ENCODE results near the gene DOCK1. TPM values are rescaled to one million over a fixed set of nuclear protein-coding genes. Genes with fewer than 3 reads are reported as not detected.

DOCK1 gene
- total RNA-seq, 1 donor from 2014 or later = 74.8 TPM

DNA sequence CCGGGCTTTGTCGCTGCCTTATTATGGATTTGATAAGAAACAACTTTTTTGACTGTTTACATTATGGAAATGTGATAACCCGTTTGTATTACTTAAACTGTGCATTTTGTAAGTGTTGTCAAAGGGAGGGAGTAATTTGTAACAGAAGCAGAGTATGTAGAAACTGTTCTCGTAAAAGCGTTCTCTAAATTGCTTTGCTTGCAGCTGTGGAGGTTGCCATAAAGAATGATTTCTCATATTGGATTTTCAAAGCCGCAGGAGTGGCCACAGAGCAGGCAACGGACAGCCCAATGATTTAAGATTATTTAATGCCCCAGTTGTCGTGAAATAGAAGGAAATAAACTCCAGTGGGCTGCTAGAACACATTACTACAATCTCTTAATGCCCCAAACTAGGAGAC lies 405.2 kb downstream of the DOCK1 start:
- Mint-ChIP-seq H3K27ac (no peak overlapping the region), H3K9me3 (no peaks in the 10 kb centered on the region), H3K27me3 (ENCODE audit: low read depth) (no peaks in the 10 kb centered on the region), H3K4me3 (no peak overlapping the region), H3K4me1 (peaks cover 6% of the 10 kb centered on the region), H3K36me3 (no peaks in the 10 kb centered on the region)
- no peak for DNase-seq (ENCODE audit: low spot score in 2 of 2, unreplicated experiment in 2 of 2)
- TF ChIP-seq, protein P1, sequence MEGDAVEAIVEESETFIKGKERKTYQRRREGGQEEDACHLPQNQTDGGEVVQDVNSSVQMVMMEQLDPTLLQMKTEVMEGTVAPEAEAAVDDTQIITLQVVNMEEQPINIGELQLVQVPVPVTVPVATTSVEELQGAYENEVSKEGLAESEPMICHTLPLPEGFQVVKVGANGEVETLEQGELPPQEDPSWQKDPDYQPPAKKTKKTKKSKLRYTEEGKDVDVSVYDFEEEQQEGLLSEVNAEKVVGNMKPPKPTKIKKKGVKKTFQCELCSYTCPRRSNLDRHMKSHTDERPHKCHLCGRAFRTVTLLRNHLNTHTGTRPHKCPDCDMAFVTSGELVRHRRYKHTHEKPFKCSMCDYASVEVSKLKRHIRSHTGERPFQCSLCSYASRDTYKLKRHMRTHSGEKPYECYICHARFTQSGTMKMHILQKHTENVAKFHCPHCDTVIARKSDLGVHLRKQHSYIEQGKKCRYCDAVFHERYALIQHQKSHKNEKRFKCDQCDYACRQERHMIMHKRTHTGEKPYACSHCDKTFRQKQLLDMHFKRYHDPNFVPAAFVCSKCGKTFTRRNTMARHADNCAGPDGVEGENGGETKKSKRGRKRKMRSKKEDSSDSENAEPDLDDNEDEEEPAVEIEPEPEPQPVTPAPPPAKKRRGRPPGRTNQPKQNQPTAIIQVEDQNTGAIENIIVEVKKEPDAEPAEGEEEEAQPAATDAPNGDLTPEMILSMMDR (IDR thresholded peaks at IDR 0.05; ENCODE audit: unreplicated experiment) = no peak

DNA sequence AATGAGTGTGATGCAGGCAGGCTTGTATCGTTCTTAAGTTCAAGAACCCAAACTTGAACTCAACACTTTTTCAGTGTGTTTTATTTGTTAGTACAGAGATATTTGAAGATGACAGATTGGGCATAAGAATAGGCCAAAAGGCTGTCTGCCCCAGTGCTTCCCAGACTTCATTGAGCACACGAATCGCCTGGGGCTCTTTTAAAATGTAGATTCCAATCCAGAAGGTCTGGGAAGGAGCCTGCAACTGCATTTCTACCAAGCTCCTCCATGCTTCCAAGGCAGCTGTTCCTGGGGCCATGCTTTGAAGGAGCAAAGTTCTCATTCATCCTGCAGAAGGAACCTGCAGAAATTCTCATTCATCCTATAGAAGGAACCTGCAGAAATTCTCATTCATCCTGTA lies 405.7 kb downstream of the DOCK1 start:
- DNase-seq (ENCODE audit: low spot score in 2 of 2, unreplicated experiment in 2 of 2) = no peak
- H3K36me3 Mint-ChIP-seq = no peaks in the 10 kb centered on the region
- H3K9me3 Mint-ChIP-seq = no peaks in the 10 kb centered on the region
- TF ChIP-seq, protein P1 (IDR thresholded peaks at IDR 0.05; ENCODE audit: unreplicated experiment) = no peak
- no peak overlapping the region for H3K4me3 Mint-ChIP-seq
- H3K27ac Mint-ChIP-seq = no peak overlapping the region
- peaks cover 6% of the 10 kb centered on the region for H3K4me1 Mint-ChIP-seq
- H3K27me3 Mint-ChIP-seq (ENCODE audit: low read depth) = no peaks in the 10 kb centered on the region

DNA sequence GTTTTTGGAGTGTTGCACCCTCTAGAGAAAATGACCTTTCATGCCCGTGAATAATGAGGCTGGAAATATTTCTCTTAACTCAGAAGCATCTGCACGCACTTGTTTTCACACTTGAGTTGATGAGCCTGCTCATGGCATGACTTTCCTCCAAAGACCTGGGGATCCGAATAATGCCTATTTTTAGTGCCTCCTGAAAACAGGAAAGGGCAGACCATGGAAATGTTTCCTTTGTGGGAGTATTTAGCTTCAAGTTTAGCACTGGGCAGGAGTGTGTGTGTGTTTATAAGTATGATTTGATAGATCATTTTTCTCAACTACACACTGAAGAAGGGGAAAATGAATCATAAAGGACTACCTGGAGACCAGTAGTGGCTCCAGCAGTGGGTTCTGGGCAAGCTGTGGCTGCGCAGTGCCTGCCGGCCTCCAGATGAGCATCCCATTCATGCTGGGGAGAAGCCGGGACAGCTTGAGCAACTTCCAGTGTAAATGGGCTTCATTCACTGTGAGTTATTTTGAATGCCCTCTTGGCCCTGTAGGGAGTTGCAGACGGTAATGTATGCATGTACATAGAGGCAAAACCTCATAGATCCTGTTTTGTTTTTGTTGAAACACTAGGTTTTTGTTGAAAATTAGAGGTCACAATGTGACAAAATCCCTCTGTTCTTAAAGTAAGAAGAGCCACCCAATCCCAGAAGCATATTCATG lies 408.9 kb downstream of the DOCK1 start:
- no peak for DNase-seq (ENCODE audit: low spot score in 2 of 2, unreplicated experiment in 2 of 2)
- H3K9me3 Mint-ChIP-seq = no peaks in the 10 kb centered on the region
- TF ChIP-seq, protein P1 (IDR thresholded peaks at IDR 0.05; ENCODE audit: unreplicated experiment) = no peak

DNA sequence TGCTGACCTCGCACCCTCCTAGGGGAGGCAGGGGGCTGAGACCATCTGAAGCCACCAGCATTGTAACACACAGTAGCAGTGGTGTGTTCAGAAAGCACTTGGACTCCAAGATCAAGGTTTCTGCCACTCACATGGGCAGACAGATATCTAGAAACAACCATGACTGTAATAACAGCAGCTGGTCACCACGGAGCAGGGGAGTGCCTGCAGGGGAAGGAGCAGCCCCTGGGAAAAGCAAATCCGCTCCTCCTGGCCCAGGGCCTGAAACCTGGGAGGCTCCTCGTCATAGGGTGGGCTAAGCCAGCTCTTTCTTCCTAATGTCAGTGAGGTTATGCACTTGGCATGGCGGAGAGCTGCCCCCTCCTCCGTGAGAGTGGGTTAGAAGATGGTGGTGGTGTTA lies 409.6 kb downstream of the DOCK1 start:
- no peak for DNase-seq (ENCODE audit: low spot score in 2 of 2, unreplicated experiment in 2 of 2)
- TF ChIP-seq, protein P1 (IDR thresholded peaks at IDR 0.05; ENCODE audit: unreplicated experiment) = no peak
- peaks cover 6% of the 10 kb centered on the region for H3K4me1 Mint-ChIP-seq
- no peaks in the 10 kb centered on the region for H3K27me3 Mint-ChIP-seq (ENCODE audit: low read depth)
- H3K36me3 Mint-ChIP-seq = no peaks in the 10 kb centered on the region
- no peak overlapping the region for H3K27ac Mint-ChIP-seq
- no peaks in the 10 kb centered on the region for H3K9me3 Mint-ChIP-seq
- no peak overlapping the region for H3K4me3 Mint-ChIP-seq

More for the DNA sequence above, 408.9 kb downstream of the DOCK1 start:
- peaks cover 6% of the 10 kb centered on the region for H3K4me1 Mint-ChIP-seq
- H3K4me3 Mint-ChIP-seq = no peak overlapping the region
- H3K36me3 Mint-ChIP-seq = no peaks in the 10 kb centered on the region
- no peak overlapping the region for H3K27ac Mint-ChIP-seq
- no peaks in the 10 kb centered on the region for H3K27me3 Mint-ChIP-seq (ENCODE audit: low read depth)

DNA sequence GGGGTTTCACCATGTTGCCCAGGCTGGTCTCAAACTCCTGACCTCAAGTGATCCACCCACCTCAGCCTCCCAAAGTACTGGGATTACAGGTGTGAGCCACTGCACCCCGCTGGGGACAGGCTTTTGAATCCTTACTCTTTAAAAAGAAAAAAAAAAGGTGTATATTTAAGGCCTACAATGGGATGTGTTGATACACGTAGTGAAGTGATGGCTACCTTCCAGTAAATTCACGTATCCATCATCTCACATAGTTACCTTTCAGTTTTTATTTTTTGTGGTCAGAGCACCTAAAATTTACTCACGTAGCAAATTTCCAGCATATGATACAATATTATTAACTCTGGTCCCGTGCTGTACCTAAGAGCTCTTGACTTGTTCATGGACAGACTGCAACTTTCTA lies 410.7 kb downstream of the DOCK1 start:
- TF ChIP-seq, protein P1 (IDR thresholded peaks at IDR 0.05; ENCODE audit: unreplicated experiment) = no peak
- no peak for DNase-seq (ENCODE audit: low spot score in 2 of 2, unreplicated experiment in 2 of 2)
- Mint-ChIP-seq H3K27ac (no peak overlapping the region), H3K36me3 (no peaks in the 10 kb centered on the region), H3K9me3 (no peaks in the 10 kb centered on the region), H3K4me3 (no peak overlapping the region), H3K4me1 (no peaks in the 10 kb centered on the region), H3K27me3 (ENCODE audit: low read depth) (no peaks in the 10 kb centered on the region)

All from mesothelial cell of epicardium (in vitro differentiated cells).